PFSK-1 (cell line): ENCODE data around the gene ABCC10.

Experiments
- FOXP2 ChIP-seq: optimal IDR thresholded peaks from 2 replicates; pipeline ENCODE3; 2011; ENCODE audit warnings: borderline replicate concordance, control low read depth, inconsistent platforms; ENCODE audit not compliant: insufficient read depth; ENCODE audit errors: extremely low read length, extremely low read depth
- POLR2AphosphoS5 ChIP-seq: IDR thresholded peaks from 2 replicates; pipeline ENCODE4 v1.6.1; 2012; ENCODE audit warnings: low read depth, mild to moderate bottlenecking, control low read depth, low read length, moderate library complexity
- SIN3A ChIP-seq: IDR thresholded peaks from 2 replicates; pipeline ENCODE4 v1.6.1; 2012; ENCODE audit warnings: mild to moderate bottlenecking, low read length, moderate library complexity, borderline replicate concordance; ENCODE audit not compliant: insufficient read depth
- TAF1 ChIP-seq: IDR thresholded peaks from 2 replicates; pipeline ENCODE4 v1.6.1; 2012; ENCODE audit warnings: low read length, control low read depth, borderline replicate concordance; ENCODE audit not compliant: insufficient read depth
- TF ChIP-seq, protein P1 (sequence below), 2 experiments: IDR thresholded peaks; 2 replicates each; pipeline versions ENCODE4 v1.6.1 to v1.8.0; 2011 to 2012; ENCODE audit warnings: low read depth in 2 of 2, low read length in 2 of 2, control low read depth in 1 of 2, inconsistent platforms in 1 of 2, mild to moderate bottlenecking in 1 of 2, moderate library complexity in 1 of 2; ENCODE audit not compliant: insufficient read depth in 1 of 2

The ABCC10 gene

DNA sequence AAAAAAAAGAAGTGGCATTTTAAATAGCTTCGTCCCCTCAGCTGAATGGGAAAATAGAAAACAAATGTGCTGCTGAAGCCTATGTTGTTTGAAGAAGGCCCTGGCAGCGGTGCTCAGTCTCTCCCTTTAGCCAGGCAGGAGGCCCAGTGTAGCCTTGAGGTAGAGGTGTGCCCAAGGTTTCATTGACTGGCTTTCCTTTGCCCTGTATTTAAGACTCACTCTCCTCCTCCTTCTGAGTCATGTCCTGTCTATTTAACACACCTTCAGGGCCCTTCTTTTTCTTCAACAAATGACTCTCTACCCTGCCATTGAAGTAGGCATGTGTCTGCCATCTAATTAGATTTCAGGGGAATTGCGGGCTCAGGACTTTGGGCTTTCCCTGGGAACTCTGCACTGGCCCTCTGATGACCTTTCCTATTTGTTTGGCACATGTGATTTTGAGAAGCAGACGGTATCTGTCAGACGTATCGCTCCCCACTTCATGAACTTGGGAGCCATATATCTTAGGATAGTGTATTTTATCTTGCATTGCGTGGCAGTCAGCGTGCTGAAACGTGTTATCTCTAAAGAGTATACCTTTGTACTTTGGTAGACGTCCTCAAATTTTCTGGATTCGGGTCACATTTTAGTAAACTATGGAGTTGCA lies 54.4 kb downstream of the ABCC10 start:
- TF ChIP-seq TAF1: no peak
- TF ChIP-seq SIN3A: no peak

DNA sequence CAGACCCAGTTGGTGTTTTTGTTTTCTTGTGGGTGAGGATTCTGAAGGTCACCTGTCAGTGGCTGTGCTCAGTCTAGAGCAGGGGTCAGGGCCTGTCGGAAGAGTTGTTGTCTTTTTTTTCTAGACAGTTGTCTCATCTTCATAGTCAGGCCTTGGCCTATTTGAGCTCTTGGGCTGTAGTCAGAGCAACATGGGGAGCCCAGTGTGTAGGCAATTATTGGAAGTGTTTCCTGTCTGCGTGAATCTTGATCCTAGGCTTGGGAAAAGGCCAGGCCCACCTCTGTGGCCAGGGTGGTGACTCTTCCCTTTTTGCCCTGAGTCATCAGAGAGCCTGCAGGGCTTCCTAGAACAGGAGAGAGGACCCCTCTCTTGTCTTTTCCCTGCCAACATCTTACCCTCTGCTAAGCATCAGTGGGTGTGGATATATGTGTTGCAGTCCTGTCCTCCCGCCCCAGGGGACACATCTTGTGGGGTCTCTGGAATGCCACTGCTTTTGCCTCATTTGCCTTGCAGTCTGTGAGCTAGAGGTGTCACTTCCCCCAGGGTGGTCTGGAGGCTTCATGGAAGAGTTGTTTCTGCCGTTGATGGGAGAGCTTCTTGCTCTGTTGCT lies 61.4 kb downstream of the ABCC10 start:
- no peak for TF ChIP-seq POLR2AphosphoS5
- no peak for TF ChIP-seq FOXP2

DNA sequence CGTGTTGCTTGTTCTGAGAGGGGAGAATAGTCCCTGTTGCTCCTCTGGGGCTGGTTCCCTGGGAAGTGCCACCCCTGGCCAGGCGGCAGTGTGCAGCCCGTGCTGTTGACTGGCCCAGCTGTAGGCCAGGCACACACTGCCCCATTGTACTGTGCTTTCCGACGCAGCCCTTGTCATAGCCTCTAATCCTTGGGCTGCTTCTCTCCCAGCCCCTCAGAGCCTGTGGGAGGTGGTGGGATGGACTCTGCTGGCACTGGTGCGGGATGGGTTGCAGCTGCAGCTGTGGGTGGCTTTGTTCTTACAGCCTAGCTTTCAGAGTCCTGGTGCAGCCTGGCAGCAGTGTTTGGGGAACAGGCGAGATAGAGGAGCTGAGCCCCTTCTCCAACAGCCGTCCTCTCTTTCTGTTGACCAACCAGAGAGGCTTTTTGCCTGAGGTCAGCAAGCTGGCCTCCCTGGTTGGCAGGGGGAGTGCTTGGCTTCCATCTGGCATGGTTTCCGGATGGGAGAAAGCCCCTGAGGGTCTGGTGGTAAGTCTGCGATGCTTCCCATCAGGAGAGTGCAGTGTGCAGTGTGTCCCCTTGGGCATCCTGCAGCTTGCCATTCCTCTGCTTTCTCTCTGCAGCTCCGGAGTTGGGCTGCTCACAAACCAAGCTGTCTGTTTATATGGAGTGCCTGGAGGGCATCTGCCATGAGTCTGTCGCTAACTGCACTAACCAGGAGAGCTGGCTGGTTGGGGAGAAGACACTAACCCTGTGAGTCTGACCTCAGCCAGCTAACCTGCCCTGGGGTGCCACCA lies 62.1 kb downstream of the ABCC10 start:
- TF ChIP-seq TAF1 (no peak), SIN3A (no peak), POLR2AphosphoS5 (no peak), FOXP2 (no peak)
- TF ChIP-seq, protein P1, sequence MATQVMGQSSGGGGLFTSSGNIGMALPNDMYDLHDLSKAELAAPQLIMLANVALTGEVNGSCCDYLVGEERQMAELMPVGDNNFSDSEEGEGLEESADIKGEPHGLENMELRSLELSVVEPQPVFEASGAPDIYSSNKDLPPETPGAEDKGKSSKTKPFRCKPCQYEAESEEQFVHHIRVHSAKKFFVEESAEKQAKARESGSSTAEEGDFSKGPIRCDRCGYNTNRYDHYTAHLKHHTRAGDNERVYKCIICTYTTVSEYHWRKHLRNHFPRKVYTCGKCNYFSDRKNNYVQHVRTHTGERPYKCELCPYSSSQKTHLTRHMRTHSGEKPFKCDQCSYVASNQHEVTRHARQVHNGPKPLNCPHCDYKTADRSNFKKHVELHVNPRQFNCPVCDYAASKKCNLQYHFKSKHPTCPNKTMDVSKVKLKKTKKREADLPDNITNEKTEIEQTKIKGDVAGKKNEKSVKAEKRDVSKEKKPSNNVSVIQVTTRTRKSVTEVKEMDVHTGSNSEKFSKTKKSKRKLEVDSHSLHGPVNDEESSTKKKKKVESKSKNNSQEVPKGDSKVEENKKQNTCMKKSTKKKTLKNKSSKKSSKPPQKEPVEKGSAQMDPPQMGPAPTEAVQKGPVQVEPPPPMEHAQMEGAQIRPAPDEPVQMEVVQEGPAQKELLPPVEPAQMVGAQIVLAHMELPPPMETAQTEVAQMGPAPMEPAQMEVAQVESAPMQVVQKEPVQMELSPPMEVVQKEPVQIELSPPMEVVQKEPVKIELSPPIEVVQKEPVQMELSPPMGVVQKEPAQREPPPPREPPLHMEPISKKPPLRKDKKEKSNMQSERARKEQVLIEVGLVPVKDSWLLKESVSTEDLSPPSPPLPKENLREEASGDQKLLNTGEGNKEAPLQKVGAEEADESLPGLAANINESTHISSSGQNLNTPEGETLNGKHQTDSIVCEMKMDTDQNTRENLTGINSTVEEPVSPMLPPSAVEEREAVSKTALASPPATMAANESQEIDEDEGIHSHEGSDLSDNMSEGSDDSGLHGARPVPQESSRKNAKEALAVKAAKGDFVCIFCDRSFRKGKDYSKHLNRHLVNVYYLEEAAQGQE (IDR thresholded peaks at IDR 0.05; ENCODE audit: insufficient read depth in 1 of 2, low read depth in 2 of 2, low read length in 2 of 2): no peak

DNA sequence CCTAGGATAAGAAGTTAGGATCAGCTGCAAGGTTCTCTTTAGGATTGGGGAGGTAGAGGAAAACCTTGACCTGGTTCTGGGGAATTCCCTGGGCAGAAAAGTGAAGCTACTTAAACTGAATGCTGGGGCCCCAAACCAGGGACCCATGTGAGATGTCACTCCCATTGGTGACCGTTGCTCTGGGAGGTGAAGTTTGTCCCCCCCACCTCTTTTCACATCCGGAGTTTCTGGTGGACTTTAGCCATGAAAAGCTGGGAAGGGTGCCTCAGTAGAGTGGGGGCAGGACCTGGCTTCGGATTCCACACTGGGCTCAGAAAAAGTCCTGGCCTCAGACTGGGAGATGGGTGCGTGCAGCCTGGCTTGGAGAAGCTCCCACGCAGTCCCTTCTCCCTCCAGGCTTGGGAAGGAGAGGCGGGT lies 63.2 kb downstream of the ABCC10 start:
- TF ChIP-seq SIN3A (no peak), FOXP2 (no peak), POLR2AphosphoS5 (no peak)

DNA sequence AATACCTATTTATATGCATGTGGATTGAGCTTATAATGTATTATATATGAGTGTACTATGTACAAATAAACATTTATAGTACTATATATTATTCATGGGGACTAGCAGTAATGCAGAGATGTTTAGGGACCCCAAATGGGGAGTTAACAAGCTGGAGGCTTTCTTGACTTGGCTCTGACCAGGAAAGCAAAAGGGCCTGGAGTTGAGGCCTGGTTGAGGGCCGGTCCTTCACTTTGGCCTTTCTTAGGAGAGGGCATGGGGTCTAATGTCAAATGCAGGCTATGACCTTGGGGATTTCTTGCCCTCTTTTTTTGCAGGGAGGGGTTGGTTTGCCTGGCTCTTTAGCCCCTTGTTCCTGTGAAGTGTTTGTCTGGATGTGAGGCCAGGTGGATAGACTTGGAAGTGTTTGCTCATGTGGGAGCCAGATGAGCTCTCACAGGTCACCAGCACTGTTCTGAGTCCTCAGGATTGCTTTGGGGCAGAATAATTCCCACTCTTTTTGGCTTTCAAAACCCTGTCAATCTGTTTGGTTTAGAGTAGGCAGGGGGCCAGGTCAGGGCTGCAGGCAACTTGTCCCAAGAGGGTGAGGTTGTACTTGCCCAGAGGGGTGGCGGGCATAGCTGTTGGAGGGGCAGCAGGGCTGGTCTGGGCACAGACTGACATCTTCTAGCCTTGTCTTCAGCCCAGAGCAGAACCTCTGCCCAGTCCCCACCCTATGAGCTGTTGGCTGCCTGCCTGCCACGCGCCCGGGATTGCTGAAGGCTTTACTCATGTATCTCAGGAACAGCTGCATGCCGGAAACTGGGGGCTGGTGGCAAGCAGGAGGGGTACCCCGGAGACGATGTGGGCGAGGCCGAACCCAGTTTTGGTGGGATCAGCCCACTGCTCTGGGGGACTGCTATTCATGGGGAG lies 64.7 kb downstream of the ABCC10 start:
- no peak for TF ChIP-seq POLR2AphosphoS5
- TF ChIP-seq SIN3A: no peak
- TF ChIP-seq FOXP2: no peak
- TF ChIP-seq TAF1: no peak
- TF ChIP-seq, protein P1 (IDR thresholded peaks at IDR 0.05; ENCODE audit: insufficient read depth in 1 of 2, low read depth in 2 of 2, low read length in 2 of 2): no peak

DNA sequence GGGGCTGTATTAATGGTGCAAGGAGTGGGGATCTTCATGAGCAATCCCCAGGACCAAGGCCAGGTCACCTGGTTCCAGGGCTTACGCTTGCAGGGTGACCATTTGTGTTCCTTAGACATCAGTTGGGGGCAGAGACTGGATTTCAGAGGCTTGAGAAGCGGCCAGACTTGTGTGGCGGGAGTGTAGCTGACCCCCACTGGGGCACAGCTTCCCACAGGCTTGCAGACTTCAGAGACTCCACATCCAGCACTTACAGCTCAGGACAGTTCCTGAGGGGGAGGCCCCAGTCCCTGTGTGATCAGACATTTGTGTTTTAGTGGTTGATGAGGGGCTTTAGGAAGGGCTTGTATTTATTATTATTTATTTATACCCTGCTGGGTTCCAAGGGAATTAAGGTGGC lies 65.3 kb downstream of the ABCC10 start:
- TF ChIP-seq SIN3A (no peak), POLR2AphosphoS5 (no peak), TAF1 (no peak), FOXP2 (no peak)
- TF ChIP-seq, protein P1 (IDR thresholded peaks at IDR 0.05; ENCODE audit: insufficient read depth in 1 of 2, low read depth in 2 of 2, low read length in 2 of 2): peak in 1 of 2 experiments; percentile 71; a peak in 2 of 4 replicates
